HL-60/S4 treated with phorbol 12-myristate 13-acetate at 8.2 ng/mL for 4 days and 3 days (cell line): ENCODE data around the gene SKIC3.

Source experiments
- in situ Hi-C: fragments of 300-500 bp; cut with MboI; formaldehyde crosslinking; loops from 2 replicates; pipeline ENCODE4 v1.15.0; 2022; ENCODE audit warnings: low sequenced_read_pairs

The SKIC3 gene

GRCh38 chr5:95532415-95532814, 22.4 kb downstream of the SKIC3 start:
- in situ Hi-C loops: no loop called here

DNA sequence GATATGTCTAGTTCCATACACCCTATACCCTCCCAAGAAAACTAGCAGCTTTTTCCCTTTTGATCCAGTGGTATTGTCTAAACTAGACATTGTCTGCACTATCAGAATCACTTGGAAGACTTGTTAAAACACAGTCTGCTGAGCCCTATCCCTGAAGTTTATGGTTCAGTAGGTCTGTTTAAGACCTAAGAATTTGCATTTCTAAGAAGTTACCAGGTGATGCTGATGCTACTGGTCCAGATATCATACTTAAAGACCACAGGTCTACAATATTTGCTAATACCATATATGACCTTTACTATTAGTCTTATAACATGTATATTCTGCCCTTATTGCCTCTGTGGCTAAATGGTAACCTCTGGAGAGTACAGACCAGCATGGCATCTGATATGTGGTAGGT, 23.3 kb downstream of the SKIC3 start:
- in situ Hi-C loops: no loop called here

GRCh38 chr5:95530416-95530815, 24.4 kb downstream of the SKIC3 start:
- in situ Hi-C loops: no loop called here

- in situ Hi-C loops: no loop called here
Observed at GRCh38 chr5:95528565-95528964, 26.2 kb downstream of the SKIC3 start.

DNA sequence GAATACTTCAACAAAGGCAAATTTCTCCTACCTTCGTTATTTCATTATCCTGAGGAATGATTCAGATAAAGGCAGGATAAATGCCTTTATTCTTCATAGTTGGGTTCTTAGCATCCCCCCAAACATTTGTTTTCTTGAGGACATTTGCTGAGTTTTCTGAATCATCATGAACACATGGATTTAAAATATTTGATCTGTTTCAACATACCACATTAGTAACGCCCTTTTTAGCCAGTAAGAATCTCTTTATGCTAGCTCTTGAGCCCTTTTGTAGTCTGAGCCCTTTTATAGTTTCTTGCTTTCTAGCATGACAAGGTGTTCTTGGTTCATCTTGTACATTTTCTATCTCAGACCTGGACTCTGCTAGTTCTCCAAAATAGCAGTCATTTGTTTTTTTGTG, 27.9 kb downstream of the SKIC3 start:
- in situ Hi-C loops: no loop called here

DNA sequence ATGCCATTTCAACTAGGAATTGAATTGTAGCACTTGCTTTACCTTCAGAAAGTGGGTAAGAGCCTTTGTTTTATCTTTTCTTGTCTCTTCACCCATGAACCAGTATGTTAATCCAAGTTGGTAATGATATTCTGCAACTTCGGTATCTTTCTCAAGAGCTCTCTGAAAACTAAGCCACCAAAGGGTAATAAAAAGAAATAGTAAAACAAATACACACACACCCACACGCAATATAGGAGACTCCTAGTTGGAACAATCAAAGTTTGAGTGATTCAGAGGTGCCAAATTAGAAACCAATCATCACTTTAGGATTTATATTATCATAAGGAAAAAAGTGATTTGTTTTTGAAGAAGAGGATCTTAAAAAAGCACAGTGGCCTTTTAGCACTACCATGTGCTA, 30.4 kb downstream of the SKIC3 start:
- in situ Hi-C loops: no loop called here

- in situ Hi-C loops: no loop called here
Observed at GRCh38 chr5:95520206-95520605, 34.6 kb downstream of the SKIC3 start.

- in situ Hi-C loops: no loop called here
Observed at GRCh38 chr5:95519681-95520080, 35.1 kb downstream of the SKIC3 start.

DNA sequence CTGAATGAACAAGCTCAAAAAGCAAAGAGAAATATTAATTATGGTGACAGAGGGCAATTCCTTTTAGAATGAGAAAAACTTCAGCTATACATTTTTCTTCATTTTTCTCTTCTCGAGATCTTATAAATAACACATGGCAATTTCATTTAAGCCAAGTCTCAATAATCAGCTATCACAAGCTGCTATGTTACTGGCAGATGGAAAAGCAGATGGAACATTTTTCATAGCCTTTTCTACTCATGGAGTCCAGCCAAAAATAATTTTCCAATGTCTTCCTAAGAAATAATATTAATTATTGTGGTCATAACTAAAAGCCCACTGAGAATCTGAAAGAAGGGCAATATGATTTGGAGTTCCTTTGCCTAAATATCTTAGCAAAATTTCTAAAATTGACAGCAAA, 35.6 kb downstream of the SKIC3 start:
- in situ Hi-C loops: no loop called here

GRCh38 chr5:95518417-95518816, 36.4 kb downstream of the SKIC3 start:
- in situ Hi-C loops: no loop called here

- in situ Hi-C loops: no loop called here
Observed at GRCh38 chr5:95511606-95512005, 43.2 kb downstream of the SKIC3 start.

DNA sequence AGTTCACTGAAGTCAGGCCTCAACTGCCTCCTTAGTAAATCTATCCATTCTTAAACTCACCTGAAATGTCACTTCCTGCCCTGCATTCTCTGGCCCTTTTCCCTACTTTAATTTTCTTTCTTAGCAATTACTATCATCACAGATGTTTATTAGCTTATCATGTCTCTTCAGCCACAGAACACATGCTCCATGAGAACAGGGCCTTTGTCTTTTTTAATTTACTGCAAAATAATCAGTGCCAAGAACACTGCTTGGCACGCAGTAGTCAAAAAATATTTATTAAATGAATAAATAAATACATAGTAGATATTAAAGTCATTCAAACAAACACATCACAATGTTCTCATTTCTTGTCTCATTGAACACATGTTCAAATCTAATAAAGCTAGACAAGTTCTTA, 46.2 kb downstream of the SKIC3 start:
- in situ Hi-C loops: no loop called here
